Stimulated activated CD4-positive, alpha-beta T cell treated with anti-CD3 and anti-CD28 coated beads, Interleukin-15, amount 100 ng/mL, for 48 hours (primary cell): Measurements from ENCODE around the gene CRYBG2.
"Not testable (repeated sequence)": the region's sequence is repeated elsewhere in the genome, so short reads cannot be mapped to it uniquely, and the experiment has no call there.

ENCODE experiments used
- DNase-seq, 2 donors: peaks; one replicate each; pipeline ENCODE4 v3.0.0-alpha.2; 2020; ENCODE audit warnings: low read depth in 2 of 2

Gene CRYBG2

DNA sequence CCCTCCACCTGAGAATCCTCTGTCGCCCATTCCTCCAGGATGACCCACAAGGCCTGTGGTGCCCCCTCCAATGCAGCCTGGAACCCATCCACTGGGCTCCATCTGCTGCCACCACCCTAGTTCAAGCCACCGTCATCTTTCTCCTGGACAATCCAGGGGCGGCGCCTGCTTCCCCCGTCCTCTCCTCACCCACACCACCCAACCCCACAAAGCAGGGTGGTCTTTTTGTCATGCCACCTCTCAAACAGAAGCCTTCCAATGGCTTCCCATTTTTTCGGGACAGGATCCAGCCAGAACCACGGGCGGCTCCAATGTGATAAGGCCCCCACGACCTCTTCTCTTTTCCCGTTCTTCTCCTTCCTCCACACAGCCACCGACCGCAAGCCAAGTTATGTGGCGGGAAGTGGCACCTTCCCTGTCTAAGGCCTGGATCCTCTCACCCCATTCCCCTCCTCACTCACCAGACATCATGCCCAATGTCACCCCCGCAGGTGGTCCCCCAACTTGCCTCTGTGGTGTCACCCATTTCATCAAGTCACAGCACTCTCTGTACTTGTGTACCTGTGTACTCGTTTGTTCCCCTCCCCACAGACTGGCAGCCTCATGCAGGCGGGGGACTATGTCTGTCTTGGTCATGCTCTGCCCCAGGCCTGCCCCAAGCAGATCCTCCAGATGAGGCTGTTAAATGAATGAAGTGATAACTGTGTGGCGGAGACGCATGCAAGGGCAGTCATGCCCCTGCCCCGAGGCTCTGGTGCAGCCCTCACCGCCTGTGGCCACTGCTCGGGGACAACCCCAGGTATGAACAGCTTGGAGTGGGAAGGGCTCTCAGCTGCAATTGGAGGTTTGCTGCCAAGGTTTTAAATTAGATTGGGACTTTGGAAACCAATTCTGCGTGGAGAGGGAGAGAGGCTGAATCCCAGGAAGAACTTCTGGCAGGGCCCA, 58.5 kb downstream of the CRYBG2 start:
- DNase-seq: no peak

DNA sequence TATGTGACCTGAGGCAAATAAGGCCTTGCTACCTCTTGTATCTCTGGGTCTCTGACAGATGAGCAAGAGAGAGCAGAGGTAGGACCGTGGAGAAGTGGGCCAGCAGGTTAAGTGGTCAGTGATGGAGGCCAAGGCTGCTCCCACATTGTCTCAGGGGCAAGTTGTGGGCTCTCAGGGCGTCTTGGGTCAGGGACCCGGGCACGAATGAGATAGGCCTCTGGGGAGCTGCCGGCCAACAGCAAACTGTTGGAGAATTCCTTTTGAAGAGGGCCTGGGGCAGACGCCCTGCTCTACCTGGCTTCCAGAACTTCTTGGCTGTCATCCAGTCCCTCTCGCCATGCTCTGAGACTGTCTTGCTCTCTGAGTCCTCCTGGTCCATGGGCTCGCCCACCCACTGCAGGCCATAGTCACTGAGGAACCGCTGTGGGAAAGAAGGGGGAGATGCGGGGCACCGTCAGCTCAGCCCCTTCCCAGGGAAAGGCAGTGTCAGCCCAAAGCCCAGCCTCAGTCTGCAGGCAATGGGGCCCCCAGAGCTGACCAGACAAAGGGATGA, 59.9 kb downstream of the CRYBG2 start:
- no peak for DNase-seq

DNA sequence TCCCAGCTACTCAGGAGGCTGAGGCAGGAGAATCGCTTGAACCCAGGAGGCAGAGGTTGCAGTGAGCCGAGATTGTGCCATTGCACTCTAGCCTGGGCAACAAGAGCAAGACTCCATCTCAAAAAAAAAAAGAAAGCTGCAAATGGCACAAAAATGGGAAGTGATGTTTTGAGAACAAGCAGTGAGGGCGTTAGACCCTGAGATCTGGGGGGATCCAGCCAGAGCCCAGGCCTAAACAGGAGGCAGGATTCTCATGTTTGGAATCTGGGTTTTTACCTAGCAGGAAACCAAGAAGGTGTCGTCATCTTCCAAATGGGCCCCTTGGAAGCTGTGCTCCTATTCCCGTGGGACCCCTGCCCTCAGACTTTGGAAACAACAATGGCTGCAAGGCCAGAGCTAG, 61.2 kb downstream of the CRYBG2 start:
- not testable (repeated sequence) for DNase-seq

DNA sequence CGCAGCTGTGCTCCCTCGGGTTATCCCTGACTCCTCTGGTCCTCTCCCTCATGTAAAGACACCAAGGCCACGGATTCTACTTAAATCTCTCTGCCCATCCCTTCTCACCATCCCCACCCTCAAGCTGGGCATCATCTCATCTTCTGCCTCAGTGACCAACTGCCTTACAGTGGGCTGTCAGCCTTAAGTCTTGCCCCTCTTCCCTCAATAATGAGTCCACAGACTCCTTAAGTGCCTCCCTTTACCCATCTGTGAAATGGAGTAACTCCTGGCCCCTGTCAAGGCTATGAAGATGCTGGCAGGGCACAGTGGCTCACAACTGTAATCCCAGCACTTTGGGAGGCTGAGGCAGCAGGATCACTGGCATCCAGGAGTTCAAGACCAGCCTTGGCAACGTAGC, 62.0 kb downstream of the CRYBG2 start:
- DNase-seq: no peak

DNA sequence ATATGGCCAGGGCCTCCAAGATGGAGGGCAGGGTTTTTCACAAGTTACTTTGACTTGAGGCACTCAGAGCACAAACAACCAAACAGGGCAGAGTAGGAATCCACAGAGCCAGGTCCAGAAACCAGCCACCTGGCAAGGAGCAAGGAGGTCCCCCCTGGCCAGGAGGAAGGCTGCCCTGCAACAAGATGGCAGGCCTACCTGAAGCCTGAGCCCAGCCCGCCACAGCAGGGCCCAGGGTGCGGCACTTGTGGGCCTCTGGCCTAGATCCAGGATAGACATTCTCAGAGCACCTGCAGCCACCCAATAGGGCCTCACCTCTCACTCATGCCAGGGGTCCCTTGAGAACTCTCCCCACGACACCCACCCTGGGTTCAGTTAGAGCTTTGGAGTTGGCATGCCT, 62.5 kb downstream of the CRYBG2 start:
- no peak for DNase-seq

DNA sequence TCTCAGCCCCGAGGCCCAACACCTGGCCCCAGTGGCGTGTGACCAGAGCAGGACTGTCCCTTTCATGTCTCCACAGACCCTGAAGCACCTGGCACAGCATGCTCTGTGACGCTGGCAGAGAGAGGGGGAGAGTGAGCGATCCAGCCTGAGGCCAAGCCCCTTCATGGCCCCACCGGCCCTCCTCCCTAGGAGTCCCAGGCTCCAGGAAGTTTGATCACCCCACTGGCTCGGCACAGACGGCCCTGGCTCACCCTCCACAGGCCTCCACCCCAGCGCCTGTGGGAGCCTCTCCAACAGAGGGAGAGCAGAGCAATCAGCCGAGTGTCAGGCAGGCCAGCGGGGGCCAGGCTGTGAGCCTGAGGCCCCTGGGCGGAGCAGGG, 63.1 kb downstream of the CRYBG2 start:
- no peak for DNase-seq

DNA sequence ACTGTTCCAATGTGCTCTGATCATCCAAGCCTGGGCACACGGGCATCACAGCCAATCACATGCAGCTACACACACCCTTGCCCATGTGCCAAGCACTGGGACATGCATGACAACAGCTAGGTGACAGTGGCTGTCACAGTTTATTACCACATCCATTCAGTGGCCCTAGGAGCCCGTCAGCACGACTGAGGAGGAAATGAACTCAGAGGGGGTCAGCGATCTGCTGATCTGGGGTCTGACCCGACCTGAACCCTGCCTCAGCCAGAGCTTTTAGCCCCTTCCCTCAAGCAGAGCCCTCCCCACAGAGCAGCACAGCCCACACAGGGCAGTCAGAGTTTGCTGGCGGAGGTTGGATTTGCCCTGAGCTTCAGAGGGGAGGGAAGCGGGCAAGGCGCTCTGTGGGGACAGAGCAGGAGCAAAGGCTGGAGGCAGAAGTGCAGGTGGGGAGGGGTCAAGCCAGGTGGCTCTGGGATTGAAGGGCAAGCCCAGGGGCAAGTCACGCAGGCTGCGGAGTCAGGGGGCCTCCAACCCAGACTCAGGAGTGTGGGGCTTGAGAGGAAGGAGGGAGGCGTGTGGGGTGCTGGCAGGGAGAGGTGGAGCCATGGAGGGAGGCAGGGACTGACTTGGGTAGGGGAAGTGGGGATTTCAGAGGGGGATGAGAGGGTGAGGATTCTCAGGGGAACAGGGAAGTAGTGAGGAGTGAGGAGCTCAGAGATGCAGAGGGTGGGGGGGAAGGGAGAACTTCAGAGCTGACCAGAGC, 63.6 kb downstream of the CRYBG2 start:
- DNase-seq: no peak

DNA sequence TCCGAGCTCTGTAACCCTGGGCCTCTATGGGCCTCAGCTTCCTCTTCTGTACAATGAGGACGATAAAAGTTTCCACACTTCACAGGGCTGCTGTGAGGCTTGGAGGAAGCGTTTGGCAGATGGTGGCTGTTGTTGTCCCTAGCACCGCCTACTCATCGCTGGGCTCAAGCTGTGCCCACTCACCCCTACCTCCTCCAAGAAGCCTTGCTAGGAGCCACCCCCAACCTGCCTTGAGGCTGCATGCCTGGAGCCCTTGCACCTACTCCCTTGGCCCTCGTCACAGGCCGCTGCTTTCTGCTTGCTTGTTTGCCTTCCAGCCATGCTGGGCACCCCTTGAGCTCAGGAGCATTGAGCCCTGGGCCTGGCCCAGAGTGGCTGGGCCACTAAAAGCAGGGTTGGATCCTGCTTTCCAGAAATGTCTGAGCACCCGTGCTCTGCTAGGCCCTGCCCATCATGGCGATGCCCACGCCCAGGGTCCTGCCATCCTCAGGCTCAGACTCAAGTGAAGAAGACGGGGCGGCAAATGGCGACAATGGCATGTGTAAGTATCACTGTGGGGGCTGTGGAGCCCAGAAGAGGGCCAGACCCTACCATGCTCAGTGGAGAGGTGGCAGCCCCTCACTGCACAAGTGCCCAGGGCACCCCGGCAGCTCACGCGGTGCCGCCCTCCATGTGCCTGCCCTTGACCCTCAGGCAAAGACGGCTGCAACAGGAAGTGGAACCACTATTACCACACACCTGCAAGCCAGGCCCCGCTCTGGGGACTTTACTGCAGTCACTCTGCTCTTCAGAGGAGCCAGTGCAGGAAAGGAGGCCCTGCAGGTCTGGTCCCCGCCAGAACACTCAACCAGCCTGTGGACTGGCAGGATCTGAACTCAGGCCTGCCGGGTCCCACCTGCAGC, 64.5 kb downstream of the CRYBG2 start:
- no peak for DNase-seq

DNA sequence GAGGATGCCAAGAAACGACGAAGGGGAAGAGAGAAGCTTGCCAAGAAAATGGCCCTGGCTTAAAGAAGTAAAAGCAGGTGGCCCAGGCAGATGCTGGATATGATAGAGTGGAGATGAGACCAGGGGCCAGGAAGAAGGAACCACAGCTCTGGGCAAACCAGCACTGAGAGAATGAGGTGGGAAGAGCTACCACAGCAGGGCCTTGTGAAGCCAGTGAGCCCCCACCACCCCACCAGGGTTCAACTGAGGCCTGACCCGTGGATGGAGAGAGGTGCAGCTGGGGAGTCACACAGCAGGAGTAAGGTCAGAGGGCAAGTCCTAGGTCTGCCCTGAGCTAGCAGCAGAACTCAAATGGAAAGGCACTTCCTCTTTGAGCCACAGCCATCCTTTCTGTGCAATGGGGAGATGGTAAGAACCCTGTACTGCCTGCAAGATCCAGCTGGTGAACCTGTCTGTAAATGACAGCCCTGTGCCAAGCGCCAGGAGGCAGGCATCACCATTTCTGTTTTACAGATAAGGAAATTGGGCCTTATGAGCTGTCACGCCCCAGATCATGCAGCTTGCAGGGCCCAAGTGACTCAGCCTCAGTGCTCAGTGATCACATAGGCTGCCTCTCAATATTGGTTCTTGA, 65.5 kb downstream of the CRYBG2 start:
- DNase-seq: peak; percentile 66 to 72

DNA sequence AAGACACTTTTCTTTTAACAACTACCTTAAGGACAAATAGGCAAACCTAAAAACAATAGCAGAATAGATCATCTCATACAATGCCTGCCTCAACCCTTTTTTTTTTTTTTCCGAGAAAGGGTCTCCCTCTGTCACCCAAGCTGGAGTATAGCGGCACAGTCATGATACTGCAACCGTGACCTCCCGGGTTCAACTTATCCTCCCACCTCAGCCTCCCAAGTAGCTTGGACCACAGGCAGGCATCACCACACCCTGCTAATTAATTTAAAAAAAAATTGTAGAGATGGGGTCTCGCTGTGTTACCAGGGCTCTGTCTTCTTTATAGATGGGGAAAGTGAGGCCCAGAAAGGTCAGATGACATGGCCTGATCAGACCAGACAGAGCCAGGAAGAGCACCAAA, 66.1 kb downstream of the CRYBG2 start:
- DNase-seq: no peak

DNA sequence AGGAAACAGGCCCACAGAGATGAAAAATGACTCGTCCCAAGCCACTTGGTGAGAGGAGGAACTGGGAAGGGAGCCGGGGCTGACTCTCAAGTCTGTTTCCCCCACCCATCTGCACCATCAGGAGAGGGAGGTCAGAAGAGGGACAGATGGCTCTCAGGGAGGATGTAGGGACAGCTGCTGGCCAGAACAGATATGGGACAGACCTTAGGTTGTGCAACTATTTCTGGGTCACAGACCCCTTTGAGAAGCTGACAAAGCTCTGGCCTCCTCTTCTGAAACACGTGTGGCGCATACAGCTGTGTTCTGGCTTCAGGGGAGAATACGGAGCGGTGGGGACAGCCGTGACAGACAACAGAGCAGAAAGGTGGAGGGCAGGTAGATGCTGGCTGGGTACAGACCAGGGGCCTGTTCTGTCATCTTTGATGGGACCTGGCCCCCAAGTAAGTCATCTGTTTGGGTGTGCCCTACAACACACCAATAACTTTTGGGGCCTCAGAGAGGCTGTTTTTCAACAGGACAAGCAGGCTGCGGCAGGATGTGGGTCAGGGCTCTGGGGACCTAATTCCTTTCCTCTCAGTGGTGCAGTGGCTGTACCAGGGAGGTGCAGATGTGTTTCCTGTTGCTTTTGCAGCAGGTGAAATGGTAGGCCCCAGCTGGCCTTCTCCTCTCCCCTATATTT, 66.8 kb downstream of the CRYBG2 start:
- peak; percentile 49 to 62 for DNase-seq

DNA sequence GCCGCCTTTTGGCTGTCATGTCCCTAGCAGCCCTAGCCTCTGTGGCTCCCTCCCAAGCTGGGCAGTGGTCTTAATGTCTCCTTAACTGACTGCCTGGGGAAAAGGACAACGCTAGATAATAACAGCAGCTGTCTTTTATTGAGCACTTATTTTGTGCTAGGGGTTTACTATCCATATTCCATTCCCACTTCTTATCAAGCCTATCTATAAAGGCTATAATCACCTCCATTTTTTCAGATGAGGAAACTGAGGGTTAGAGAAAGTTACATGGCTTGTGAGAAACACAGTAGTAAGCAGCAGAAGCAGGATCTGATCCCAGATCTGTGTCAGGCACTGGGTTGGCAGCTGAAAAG, 67.9 kb downstream of the CRYBG2 start:
- DNase-seq: no peak

DNA sequence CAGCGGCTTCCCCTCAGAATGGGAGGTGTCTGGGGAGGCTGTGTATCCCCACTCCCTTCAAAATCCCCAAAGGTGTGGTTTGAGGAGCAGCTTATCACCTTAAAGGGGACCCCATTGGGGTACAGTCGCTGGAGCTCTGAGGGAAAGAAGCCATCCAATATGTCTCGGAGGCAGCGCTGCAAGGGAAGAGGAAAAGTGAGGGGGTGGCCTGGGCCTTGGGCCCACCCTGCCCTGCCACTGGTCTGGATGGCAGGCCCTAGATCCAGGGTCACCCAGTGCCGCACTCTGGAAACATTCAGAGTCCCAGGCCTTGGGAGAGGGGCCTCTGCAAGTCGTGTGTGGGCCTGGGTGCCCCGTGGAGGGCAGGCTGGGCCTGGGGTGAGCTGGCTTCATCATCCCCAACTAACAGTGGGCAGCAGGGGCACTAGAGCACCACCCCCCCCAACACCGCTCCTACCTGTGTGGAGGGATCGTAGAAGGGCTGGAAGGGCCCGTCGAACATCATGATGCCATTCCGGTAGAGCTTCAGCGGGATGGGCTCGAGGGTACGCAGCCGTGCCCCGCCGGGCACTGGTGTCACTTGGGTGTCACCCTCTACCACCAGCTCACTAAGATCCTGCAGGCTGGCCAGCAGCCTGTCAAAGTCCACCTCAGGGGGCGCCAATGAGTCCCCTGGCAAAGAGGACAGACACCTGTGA, 68.4 kb downstream of the CRYBG2 start:
- DNase-seq: no peak

DNA sequence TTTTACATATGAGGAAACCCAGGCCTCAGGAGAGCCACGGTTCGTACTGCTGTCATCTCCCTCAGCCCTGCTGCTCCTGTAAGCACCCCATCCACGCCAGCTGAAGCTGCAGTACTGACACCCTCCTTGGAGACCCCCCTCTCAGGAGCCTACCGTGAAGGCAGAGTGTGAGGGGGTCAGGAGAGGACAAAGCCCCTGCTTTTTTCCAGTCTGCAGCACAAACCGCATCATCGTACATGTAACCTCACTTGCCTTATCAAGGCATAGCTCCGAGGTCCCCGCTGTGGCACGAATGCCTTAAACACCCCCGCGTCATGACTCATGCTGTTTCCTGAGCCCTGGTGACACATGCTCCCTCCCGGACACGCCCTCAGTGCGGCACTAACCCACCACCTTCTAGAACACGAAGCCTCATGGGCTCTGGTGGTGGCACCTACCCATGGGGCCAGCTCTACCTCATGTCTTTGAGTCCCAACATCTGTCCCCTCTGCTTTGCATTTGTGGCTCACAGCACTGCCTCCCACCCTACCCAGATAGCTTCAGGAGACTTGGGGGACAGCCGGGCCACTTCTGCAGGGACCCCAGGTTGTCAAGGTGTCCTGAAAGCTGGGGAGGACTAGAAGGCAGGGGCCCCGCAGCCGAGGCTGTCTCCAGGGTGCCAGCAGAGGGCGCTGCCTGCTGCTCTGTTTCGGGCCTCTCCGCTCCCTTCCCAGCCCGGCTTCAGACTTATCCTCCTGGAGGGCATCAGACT, 69.2 kb downstream of the CRYBG2 start:
- peak; percentile 96 to 98 for DNase-seq

DNA sequence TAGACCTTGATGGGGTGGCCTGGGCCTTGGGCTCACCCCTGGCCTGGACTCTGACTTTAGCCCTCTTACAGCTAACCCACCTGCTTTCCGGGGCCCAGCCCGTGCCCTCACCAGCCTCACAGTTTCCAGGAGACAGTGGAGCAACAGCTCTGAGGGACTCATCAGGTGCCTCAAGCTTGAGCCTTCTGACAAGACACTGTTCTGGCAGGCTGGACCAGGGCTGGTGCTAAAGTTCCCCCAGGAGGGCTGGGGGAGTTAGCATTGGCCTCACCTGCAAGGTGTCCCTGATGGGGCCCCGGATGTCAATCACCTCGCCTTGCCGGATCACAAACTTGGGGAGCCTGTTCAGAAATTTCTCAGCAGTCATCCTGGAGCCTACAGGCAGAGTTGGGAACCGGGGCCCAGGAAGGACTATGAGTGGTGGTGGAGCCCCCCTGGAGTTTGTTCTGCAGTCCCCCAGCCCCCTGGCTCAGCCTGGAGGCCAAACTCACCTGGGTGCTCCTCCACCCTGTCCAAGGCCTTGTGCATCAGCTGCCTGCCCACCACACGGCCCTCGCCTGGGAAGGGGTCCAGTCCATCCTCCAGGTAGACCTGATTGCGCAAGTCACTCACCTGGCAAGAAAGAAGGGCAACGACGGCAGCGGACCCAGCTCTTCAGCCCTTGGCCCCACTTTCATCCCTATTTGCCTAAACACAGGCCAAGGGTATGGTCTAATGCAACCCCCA, 69.9 kb downstream of the CRYBG2 start:
- DNase-seq: no peak

DNA sequence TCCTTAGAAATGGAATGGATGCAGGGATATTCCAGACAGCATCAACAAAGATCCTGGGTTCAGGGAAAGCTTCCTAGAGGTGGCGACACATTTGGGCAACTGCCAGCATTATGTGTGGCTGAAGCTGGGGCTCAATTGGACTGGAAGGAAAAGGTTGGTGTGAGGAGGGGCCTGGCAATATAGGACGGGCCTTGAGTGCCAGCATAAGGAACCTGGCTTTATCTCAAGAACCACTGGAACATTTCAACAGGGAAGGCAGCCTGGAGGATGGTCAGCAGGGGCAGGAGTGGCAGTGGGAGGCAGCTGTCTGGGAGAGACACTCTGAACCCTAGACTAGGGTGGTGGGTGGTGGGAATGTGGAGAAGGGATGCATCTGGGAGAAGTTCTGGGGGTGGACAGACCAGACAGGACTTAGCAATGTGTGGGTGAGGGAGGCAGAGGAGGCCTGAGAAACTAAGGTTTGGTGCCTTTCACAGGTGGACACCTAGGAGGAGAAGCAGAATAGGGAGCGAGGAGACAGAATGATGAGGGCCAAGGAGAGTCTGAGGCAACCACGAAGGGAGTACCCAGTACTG, 70.6 kb downstream of the CRYBG2 start:
- DNase-seq: no peak

DNA sequence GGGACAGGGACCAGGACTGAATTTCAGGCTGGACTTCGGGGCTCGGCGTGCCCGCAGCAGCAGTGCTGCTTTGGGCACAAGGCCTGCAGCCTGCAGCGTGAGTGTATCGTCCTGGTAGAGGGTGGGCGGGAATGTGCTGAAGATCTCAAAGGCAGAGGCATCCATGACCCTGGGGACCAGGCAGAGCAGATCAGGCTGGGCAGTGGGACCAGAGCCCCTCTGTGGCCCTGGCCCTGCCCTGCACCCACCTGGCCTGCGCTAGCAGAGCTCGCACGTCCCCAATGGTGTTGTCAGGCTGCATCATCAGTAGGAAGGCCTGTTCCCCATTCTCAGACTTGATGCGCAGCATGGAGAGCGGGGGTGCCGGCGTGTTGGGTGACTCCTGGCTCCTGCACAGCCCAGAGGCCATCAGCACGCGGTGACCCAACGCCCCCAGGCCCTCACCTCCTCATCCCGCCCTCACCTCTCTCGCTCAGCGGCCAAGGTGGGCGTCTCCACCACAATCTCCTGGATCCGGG, 71.5 kb downstream of the CRYBG2 start:
- no peak for DNase-seq

DNA sequence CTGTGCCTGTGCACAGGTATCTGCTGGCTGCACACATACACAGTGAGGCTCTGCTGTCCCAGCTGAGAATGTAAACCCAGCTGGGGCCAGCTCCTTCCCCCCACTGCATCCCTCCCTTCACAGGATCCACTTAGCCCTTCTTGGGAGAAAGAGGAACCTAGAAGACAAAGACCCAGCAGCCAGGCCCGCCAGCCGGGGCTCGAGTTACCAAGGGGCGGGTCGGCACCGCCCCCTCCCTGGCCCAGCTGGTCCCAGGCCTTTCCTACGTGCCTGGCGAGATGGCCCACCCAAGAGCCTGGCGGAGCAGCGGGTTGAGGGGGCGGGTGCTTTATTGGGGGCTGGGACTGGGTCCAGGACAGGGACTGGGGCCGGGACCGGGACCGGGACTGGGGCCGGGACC, 72.0 kb downstream of the CRYBG2 start:
- no peak for DNase-seq
